Activated naive CD4-positive, alpha-beta T cell treated with anti-CD3 and anti-CD28 coated beads, Interleukin-2, amount 50 U/mL, for 24 hours (primary cell): ENCODE data around the gene PCDHGA2.
A peak's percentile ranks its signal among the peaks of the same experiment; 100 is the strongest.
"Not testable (repeated sequence)": the region's sequence is repeated elsewhere in the genome, so short reads cannot be mapped to it uniquely, and the experiment has no call there.

Experiments used
- H3K27ac Mint-ChIP-seq: one replicate; pipeline ENCODE4 v1.8.0; 2021; ENCODE audit warnings: mild to moderate bottlenecking, mixed read lengths
- H3K27me3 Mint-ChIP-seq: one replicate; pipeline ENCODE4 v1.8.0; 2021; ENCODE audit warnings: mixed read lengths
- H3K36me3 Mint-ChIP-seq: one replicate; pipeline ENCODE4 v1.8.0; 2021; ENCODE audit warnings: mixed read lengths
- H3K4me1 Mint-ChIP-seq: one replicate; pipeline ENCODE4 v1.8.0; 2021; ENCODE audit warnings: mixed read lengths
- H3K4me3 Mint-ChIP-seq: one replicate; pipeline ENCODE4 v1.8.0; 2021; ENCODE audit warnings: mild to moderate bottlenecking, mixed read lengths
- H3K9me3 Mint-ChIP-seq: one replicate; pipeline ENCODE4 v1.8.0; 2021; ENCODE audit warnings: mixed read lengths

PCDHGA2 gene

DNA sequence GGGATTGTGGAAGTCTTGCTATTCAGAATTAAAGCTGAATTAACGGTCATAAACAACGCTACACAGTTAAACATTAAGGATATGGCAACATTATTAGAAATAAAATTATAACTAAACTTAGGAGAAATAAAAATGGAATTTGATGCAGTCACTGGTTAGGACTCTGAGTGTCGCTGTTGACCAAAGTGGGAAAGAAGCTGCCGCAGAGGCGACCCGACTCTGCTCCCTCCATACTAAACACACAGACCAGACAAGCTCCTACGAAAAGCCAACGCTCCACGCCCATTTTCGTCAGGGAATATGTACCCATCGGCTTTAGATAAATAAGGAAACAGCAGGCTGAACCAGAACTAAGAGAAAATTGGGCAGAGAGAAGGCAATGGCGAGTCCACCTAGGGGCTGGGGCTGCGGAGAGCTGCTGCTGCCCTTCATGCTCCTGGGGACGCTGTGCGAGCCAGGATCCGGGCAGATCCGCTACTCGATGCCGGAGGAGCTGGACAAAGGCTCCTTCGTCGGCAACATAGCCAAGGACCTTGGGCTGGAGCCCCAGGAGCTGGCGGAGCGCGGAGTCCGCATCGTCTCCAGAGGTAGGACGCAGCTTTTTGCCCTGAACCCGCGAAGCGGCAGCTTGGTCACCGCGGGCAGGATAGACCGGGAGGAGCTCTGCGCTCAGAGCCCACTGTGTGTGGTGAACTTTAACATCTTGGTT lies 25.5 kb downstream of the PCDHGA2 start, which contains the start of gene PCDHGA5:
PCDHGA5 (plus strand) TSS at position 211 of the 709 bp plus-strand sequence; CDS start at position 380, 169 bp downstream.
- no peak within 1 kb of the TSS for H3K27ac Mint-ChIP-seq
- H3K36me3 Mint-ChIP-seq, result peaks cover 29% of the 10 kb centered on the region
- peaks cover 23% of the 10 kb centered on the region for H3K9me3 Mint-ChIP-seq
- H3K4me3 Mint-ChIP-seq, result no peak within 1 kb of the TSS
- H3K4me1 Mint-ChIP-seq, result no peaks in the 10 kb centered on the region
- H3K27me3 Mint-ChIP-seq, result peaks cover 71% of the 10 kb centered on the region

DNA sequence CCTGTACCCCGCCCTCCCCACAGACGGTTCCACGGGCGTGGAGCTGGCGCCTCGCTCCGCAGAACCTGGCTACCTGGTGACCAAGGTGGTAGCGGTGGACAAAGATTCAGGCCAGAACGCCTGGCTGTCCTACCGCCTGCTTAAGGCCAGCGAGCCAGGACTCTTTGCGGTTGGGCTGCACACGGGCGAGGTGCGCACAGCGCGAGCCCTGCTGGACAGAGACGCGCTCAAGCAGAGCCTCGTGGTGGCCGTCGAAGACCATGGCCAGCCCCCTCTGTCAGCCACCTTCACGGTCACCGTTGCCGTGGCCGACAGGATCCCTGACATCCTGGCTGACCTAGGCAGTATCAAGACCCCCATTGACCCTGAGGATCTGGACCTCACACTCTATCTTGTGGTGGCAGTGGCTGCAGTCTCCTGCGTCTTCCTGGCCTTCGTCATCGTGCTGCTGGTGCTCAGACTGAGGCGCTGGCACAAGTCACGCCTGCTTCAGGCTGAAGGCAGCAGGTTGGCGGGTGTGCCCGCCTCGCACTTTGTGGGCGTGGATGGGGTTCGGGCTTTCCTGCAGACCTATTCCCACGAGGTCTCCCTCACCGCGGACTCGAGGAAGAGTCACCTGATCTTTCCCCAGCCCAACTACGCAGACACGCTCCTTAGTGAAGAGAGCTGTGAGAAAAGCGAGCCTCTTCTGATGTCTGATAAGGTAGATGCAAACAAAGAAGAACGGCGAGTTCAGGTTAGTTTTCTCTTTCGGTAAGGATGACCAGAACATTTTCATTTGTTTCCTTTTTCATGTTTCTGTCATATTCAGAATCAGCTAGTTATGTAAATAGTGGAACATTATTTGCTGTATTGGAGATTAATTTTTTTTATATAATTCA lies 27.7 kb downstream of the PCDHGA2 start:
- H3K4me1 Mint-ChIP-seq, result peaks cover 5% of the 10 kb centered on the region
- H3K9me3 Mint-ChIP-seq, result peaks cover 26% of the 10 kb centered on the region
- no peak overlapping the region for H3K27ac Mint-ChIP-seq
- H3K27me3 Mint-ChIP-seq, result peaks cover 71% of the 10 kb centered on the region
- peaks cover 26% of the 10 kb centered on the region for H3K36me3 Mint-ChIP-seq
- no peak overlapping the region for H3K4me3 Mint-ChIP-seq

DNA sequence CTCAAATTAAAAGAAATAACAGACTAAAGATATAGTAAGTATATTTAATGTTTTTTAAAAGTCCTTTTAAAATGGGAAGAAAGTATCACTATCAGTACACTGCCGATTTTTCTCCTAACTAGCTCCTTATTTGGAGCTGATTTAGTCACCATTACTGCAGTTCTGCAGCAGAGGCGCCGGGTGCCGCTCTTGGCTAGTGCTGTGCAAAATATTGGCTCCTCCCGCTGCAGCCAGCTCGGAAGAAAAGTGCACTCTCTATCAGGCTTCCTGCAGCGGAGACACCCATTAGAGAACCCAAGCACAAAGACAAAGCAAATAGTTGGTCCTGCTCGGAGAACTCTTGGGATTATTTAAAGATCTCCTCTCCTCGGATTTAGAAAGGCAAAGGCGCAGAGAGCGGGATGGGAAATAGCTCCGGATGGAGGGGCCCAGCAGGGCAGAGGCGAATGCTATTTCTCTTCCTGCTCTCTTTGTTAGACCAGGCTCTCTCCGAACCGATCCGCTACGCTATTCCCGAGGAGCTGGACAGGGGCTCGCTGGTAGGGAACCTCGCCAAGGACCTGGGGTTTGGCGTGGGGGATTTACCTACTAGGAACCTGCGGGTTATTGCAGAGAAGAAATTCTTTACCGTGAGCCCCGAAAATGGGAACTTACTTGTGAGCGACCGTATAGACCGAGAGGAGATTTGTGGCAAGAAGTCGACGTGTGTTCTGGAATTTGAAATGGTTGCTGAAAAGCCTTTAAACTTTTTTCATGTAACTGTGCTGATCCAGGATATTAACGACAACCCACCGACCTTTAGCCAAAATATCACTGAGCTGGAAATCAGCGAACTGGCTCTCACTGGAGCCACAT lies 31.7 kb downstream of the PCDHGA2 start, which contains the start of gene PCDHGB3:
PCDHGB3 (plus strand) TSS at position 249 of the 855 bp plus-strand sequence; CDS start at position 402, 153 bp downstream.
- H3K27me3 Mint-ChIP-seq, result peaks cover 63% of the 10 kb centered on the region
- H3K4me3 Mint-ChIP-seq, result peak within 1 kb of the TSS; percentile 75
- H3K9me3 Mint-ChIP-seq, result peaks cover 10% of the 10 kb centered on the region
- H3K4me1 Mint-ChIP-seq, result peaks cover 5% of the 10 kb centered on the region
- peaks cover 16% of the 10 kb centered on the region for H3K36me3 Mint-ChIP-seq
- no peak within 1 kb of the TSS for H3K27ac Mint-ChIP-seq

DNA sequence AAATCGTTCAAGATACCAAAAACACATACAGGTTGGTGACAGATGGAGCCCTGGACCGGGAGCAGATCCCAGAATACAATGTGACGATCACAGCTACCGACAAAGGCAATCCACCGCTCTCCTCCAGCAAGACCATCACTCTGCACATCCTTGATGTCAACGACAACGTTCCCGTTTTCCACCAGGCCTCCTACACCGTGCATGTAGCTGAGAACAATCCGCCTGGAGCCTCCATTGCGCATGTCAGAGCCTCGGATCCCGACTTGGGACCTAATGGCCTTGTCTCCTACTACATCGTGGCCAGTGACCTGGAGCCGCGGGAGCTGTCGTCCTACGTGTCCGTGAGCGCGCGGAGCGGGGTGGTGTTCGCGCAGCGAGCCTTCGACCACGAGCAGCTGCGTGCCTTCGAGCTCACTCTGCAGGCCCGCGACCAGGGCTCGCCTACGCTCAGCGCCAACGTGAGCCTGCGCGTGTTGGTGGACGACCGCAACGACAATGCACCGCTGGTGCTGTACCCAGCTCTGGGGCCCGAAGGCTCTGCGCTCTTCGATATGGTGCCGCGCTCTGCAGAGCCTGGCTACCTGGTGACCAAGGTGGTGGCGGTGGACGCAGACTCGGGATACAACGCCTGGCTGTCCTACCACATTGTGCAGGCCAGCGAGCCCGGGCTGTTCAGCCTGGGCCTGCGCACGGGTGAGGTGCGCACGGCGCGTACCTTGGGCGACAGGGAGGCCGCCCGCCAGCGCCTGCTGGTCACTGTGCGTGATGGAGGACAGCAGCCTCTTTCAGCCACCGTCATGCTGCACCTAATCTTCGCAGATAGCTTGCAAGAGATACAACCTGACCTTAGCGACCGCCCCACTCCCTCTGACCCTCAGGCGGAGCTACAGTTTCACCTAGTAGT lies 33.3 kb downstream of the PCDHGA2 start:
- Mint-ChIP-seq H3K27me3 (peaks cover 61% of the 10 kb centered on the region), H3K4me3 (no peak overlapping the region), H3K9me3 (peaks cover 10% of the 10 kb centered on the region), H3K4me1 (peaks cover 5% of the 10 kb centered on the region), H3K36me3 (peaks cover 15% of the 10 kb centered on the region), H3K27ac (no peak overlapping the region)

DNA sequence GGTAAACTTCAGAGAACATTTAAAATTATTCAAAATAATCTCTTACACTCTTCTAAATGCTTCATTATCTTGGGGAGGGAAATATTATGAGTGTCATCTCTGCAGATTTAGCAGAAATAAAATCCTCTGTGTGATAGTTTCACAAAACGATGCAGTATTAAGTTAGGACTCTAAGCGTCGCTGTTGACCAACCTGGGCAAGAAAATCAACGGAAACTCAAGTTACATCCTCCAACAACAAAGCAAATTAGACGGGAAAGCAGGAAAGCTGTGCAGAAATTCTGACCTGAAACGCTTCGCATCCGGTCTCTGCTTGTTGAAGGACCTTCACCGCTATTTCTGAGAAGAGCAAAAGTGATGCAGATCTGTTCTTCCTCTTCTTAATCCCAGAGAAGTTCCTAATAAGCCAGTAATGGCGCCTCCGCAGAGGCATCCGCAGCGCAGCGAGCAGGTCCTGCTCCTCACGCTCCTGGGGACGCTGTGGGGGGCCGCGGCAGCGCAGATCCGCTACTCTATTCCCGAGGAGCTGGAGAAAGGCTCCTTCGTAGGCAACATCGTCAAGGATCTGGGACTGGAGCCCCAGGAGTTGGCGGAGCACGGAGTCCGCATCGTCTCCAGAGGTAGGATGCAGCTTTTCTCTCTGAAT lies 35.2 kb downstream of the PCDHGA2 start, which contains the start of gene PCDHGA6:
PCDHGA6 (plus strand) TSS at position 219 of the 645 bp plus-strand sequence; CDS start at position 412, 193 bp downstream.
- peaks cover 54% of the 10 kb centered on the region for H3K27me3 Mint-ChIP-seq
- peaks cover 16% of the 10 kb centered on the region for H3K36me3 Mint-ChIP-seq
- peaks cover 13% of the 10 kb centered on the region for H3K9me3 Mint-ChIP-seq
- H3K4me3 Mint-ChIP-seq, result no peak within 1 kb of the TSS
- no peak within 1 kb of the TSS for H3K27ac Mint-ChIP-seq
- H3K4me1 Mint-ChIP-seq, result peaks cover 5% of the 10 kb centered on the region

DNA sequence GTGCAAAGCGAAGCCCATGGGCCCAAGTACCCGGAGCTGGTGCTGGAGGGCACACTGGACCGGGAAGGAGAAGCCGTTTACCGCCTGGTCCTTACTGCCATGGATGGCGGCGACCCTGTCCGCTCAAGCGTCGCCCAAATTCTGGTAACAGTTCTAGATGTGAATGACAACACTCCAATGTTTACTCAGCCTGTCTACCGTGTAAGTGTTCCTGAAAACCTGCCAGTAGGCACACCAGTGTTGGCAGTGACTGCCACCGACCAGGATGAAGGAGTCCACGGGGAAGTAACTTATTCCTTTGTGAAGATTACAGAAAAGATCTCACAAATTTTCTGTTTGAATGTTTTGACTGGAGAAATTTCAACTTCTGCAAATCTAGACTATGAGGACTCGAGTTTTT lies 36.1 kb downstream of the PCDHGA2 start:
- Mint-ChIP-seq H3K9me3 (peaks cover 13% of the 10 kb centered on the region), H3K27ac (no peak overlapping the region), H3K4me3 (no peak overlapping the region), H3K27me3 (peaks cover 51% of the 10 kb centered on the region), H3K4me1 (peaks cover 5% of the 10 kb centered on the region), H3K36me3 (peaks cover 16% of the 10 kb centered on the region)

DNA sequence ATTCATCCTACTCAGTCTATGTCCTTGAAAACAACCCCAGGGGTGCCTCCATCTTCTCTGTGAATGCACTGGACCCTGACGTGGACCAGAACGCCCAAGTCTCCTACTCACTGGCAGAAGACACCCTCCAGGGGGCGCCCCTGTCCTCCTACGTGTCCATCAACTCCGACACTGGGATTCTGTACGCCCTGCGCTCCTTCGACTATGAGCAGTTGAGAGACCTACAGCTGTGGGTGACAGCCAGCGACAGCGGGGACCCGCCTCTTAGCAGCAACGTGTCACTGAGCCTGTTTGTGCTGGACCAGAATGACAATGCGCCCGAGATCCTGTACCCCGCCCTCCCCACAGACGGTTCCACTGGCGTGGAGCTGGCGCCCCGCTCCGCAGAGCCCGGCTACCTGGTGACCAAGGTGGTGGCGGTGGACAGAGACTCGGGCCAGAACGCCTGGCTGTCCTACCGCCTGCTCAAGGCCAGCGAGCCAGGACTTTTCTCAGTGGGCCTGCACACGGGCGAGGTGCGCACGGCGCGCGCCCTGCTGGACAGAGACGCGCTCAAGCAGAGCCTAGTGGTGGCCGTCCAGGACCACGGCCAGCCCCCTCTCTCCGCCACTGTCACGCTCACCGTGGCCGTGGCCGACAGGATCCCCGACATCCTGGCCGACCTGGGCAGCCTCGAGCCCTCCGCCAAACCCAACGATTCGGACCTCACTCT lies 37.0 kb downstream of the PCDHGA2 start:
- H3K4me3 Mint-ChIP-seq, H3K27ac Mint-ChIP-seq, H3K4me1 Mint-ChIP-seq: not testable (repeated sequence)
- Mint-ChIP-seq H3K27me3 (peaks cover 50% of the 10 kb centered on the region), H3K36me3 (peaks cover 14% of the 10 kb centered on the region), H3K9me3 (peaks cover 13% of the 10 kb centered on the region)

DNA sequence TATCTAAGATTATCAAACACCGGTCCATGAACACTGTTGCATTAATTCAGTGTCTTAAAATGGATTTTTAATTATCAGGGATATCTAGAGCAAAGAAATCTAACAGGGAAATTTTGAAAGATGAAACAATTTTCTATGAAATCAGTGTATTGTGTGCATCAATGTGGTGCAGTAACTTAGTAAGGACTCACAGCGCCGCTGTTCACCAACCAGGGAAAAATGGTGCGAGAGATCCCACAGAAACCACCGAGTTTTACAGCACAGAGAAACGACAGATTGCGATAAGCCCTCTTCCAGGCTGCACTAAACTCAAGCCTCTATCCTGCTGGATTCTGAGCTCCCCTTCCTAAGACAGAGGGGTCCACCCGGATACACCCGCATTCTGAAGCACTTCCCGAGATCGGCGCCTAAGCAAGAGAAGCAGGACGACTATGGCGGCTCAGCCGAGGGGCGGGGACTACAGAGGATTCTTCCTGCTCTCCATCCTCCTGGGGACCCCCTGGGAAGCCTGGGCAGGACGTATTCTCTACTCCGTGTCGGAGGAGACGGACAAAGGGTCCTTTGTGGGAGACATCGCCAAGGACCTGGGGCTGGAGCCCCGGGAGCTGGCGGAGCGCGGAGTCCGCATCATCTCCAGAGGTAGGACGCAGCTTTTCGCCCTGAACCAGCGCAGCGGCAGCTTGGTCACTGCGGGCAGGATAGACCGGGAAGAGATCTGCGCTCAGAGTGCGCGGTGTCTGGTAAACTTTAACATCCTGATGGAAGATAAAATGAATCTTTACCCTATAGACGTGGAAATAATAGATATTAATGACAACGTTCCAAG lies 44.1 kb downstream of the PCDHGA2 start, which contains the start of gene PCDHGA7:
PCDHGA7 (plus strand) TSS at position 274 of the 826 bp plus-strand sequence; CDS start at position 432, 158 bp downstream.
- peaks cover 18% of the 10 kb centered on the region for H3K36me3 Mint-ChIP-seq
- peaks cover 21% of the 10 kb centered on the region for H3K9me3 Mint-ChIP-seq
- peaks cover 59% of the 10 kb centered on the region for H3K27me3 Mint-ChIP-seq
- no peak within 1 kb of the TSS for H3K27ac Mint-ChIP-seq
- peak within 1 kb of the TSS; percentile 70 for H3K4me3 Mint-ChIP-seq
- no peaks in the 10 kb centered on the region for H3K4me1 Mint-ChIP-seq

DNA sequence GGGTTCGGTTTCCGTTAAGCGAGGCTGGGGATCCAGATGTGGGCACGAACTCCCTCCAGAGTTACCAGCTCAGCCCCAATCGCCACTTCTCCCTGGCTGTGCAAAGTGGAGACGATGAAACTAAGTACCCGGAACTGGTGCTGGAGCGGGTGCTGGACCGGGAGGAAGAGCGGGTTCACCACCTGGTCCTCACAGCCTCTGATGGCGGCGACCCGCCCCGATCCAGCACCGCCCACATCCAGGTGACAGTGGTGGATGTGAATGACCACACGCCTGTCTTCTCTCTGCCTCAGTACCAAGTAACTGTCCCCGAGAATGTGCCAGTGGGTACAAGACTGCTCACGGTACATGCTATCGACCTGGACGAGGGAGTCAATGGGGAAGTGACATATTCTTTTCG lies 44.8 kb downstream of the PCDHGA2 start:
- Mint-ChIP-seq H3K27me3 (peaks cover 61% of the 10 kb centered on the region), H3K9me3 (peaks cover 22% of the 10 kb centered on the region), H3K4me1 (peaks cover under 1% of the 10 kb centered on the region), H3K27ac (no peak overlapping the region), H3K36me3 (peaks cover 19% of the 10 kb centered on the region), H3K4me3 (peak overlapping the region; percentile 70)

DNA sequence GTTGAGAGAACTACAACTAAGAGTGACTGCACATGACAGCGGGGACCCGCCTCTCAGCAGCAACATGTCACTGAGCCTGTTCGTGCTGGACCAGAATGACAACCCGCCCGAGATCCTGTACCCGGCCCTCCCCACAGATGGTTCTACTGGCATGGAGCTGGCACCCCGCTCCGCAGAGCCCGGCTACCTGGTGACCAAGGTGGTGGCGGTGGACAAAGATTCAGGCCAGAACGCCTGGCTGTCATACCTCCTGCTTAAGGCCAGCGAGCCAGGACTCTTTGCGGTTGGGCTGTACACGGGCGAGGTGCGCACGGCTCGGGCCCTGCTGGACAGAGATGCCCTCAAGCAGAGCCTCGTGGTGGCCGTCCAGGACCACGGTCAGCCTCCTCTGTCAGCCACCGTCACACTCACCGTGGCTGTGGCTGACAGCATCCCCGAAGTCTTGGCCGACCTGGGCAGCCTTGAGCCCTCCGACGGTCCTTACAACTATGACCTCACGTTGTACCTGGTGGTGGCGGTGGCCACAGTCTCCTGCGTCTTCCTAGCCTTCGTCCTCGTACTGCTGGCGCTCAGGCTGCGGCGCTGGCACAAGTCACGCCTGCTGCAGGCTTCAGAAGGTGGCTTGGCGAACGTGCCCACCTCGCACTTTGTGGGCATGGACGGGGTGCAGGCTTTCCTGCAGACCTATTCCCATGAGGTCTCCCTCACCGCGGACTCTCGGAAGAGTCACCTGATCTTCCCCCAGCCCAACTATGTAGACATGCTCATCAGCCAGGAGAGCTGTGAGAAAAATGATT lies 46.1 kb downstream of the PCDHGA2 start:
- Mint-ChIP-seq H3K4me3 (no peak overlapping the region), H3K27ac (no peak overlapping the region), H3K27me3 (peaks cover 63% of the 10 kb centered on the region), H3K36me3 (peaks cover 23% of the 10 kb centered on the region), H3K4me1 (peaks cover 3% of the 10 kb centered on the region), H3K9me3 (peaks cover 31% of the 10 kb centered on the region)

DNA sequence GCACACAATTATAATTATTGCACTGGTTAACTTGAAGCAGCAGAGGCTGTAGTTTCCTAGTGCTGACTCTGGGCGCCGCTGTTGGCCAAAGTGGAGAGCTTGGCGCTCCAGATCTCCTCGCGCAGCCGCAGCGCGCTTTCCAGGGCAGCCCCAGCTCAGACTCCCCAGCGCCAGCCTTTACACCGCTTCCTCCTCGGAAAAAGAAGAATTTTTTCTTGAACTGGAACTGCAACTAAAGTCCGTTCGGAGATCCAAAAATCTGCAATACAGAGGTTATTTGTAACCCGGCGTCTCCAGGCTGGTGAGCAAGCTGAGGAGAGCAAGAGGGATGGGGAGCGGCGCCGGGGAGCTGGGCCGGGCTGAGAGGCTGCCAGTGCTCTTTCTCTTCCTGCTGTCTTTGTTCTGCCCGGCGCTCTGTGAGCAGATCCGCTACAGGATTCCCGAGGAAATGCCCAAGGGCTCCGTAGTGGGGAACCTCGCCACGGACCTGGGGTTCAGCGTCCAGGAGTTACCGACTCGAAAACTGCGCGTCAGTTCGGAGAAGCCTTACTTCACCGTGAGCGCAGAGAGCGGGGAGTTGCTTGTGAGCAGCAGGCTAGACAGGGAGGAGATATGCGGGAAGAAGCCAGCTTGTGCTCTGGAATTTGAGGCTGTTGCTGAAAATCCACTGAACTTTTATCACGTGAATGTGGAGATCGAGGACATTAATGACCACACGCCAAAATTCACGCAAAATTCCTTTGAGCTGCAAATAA lies 49.2 kb downstream of the PCDHGA2 start, which contains the start of gene PCDHGB4:
PCDHGB4 (plus strand) TSS at position 142 of the 755 bp plus-strand sequence; CDS start at position 329, 187 bp downstream.
- peaks cover 40% of the 10 kb centered on the region for H3K9me3 Mint-ChIP-seq
- peak within 1 kb of the TSS; percentile 11 for H3K4me3 Mint-ChIP-seq
- not testable (repeated sequence) for H3K4me1 Mint-ChIP-seq, H3K27ac Mint-ChIP-seq
- peaks cover 63% of the 10 kb centered on the region for H3K27me3 Mint-ChIP-seq
- peaks cover 27% of the 10 kb centered on the region for H3K36me3 Mint-ChIP-seq
